H1 (cell line): ENCODE data around the gene COL17A1. TPM values are rescaled to one million over a fixed set of nuclear protein-coding genes. Genes with fewer than 3 reads are reported as not detected.
A peak's percentile ranks its signal among the peaks of the same experiment; 100 is the strongest.

Experiments
- FOSL1 ChIP-seq: IDR thresholded peaks from 2 replicates; pipeline ENCODE4 v1.6.1; 2011; ENCODE audit warnings: mild to moderate bottlenecking, low read depth, low read length, moderate library complexity; ENCODE audit not compliant: insufficient read depth
- MAX ChIP-seq: IDR thresholded peaks from 2 replicates; pipeline ENCODE4 v1.6.1; 2012; ENCODE audit warnings: inconsistent platforms
- NANOG ChIP-seq: IDR thresholded peaks from 2 replicates; pipeline ENCODE4 v1.6.1; 2011; ENCODE audit warnings: low read length, low read depth, mild to moderate bottlenecking, inconsistent platforms; ENCODE audit not compliant: insufficient read depth, poor library complexity, severe bottlenecking
- TEAD4 ChIP-seq: IDR thresholded peaks from 2 replicates; pipeline ENCODE4 v1.6.1; 2012; ENCODE audit warnings: low read depth, low read length, inconsistent platforms, mixed read lengths
- polyA plus RNA-seq, 7 experiments: library from polyadenylated mRNA; depleted of rRNA in 3 of 7; stranded (reverse) in 5 of 7; unstranded in 2 of 7; fragments of >200 nt in 5 of 7; fragments of 200-250 nt in 2 of 7; gene quantifications; 1 replicate in 5 of 7; 2 replicates in 1 of 7; 4 replicates in 1 of 7; pipeline versions ENCODE4 v1.2.1 to v1.2.3, GENCODE V29; 2011 to 2013; ENCODE audit warnings: missing spikeins in 2 of 7, mixed read lengths in 2 of 7
- total RNA-seq: library from RNA; stranded (reverse); fragmentation: NEBNext Ultra II Directional; extraction: Animal tissue kit (Norgen Biotek cat#: 25700); gene quantifications from 2 replicates; pipeline ENCODE4 v1.2.1, GENCODE V29; 2021
- TF ChIP-seq, protein P1 (sequence below): fragments of 300-600 bp; sonication (generic); IDR thresholded peaks from 2 replicates; pipeline ENCODE4 v1.7.1; 2012; ENCODE audit warnings: low read length, moderate library complexity, mild to moderate bottlenecking, inconsistent platforms; ENCODE audit not compliant: insufficient replicate concordance

COL17A1 gene
- total and polyA plus RNA-seq, 2 of the 8 experiments (the other 6 are each of a cell fraction or from before 2014, with no cell fraction given) = 0.35 to 0.37 TPM

- TF ChIP-seq, protein P1, sequence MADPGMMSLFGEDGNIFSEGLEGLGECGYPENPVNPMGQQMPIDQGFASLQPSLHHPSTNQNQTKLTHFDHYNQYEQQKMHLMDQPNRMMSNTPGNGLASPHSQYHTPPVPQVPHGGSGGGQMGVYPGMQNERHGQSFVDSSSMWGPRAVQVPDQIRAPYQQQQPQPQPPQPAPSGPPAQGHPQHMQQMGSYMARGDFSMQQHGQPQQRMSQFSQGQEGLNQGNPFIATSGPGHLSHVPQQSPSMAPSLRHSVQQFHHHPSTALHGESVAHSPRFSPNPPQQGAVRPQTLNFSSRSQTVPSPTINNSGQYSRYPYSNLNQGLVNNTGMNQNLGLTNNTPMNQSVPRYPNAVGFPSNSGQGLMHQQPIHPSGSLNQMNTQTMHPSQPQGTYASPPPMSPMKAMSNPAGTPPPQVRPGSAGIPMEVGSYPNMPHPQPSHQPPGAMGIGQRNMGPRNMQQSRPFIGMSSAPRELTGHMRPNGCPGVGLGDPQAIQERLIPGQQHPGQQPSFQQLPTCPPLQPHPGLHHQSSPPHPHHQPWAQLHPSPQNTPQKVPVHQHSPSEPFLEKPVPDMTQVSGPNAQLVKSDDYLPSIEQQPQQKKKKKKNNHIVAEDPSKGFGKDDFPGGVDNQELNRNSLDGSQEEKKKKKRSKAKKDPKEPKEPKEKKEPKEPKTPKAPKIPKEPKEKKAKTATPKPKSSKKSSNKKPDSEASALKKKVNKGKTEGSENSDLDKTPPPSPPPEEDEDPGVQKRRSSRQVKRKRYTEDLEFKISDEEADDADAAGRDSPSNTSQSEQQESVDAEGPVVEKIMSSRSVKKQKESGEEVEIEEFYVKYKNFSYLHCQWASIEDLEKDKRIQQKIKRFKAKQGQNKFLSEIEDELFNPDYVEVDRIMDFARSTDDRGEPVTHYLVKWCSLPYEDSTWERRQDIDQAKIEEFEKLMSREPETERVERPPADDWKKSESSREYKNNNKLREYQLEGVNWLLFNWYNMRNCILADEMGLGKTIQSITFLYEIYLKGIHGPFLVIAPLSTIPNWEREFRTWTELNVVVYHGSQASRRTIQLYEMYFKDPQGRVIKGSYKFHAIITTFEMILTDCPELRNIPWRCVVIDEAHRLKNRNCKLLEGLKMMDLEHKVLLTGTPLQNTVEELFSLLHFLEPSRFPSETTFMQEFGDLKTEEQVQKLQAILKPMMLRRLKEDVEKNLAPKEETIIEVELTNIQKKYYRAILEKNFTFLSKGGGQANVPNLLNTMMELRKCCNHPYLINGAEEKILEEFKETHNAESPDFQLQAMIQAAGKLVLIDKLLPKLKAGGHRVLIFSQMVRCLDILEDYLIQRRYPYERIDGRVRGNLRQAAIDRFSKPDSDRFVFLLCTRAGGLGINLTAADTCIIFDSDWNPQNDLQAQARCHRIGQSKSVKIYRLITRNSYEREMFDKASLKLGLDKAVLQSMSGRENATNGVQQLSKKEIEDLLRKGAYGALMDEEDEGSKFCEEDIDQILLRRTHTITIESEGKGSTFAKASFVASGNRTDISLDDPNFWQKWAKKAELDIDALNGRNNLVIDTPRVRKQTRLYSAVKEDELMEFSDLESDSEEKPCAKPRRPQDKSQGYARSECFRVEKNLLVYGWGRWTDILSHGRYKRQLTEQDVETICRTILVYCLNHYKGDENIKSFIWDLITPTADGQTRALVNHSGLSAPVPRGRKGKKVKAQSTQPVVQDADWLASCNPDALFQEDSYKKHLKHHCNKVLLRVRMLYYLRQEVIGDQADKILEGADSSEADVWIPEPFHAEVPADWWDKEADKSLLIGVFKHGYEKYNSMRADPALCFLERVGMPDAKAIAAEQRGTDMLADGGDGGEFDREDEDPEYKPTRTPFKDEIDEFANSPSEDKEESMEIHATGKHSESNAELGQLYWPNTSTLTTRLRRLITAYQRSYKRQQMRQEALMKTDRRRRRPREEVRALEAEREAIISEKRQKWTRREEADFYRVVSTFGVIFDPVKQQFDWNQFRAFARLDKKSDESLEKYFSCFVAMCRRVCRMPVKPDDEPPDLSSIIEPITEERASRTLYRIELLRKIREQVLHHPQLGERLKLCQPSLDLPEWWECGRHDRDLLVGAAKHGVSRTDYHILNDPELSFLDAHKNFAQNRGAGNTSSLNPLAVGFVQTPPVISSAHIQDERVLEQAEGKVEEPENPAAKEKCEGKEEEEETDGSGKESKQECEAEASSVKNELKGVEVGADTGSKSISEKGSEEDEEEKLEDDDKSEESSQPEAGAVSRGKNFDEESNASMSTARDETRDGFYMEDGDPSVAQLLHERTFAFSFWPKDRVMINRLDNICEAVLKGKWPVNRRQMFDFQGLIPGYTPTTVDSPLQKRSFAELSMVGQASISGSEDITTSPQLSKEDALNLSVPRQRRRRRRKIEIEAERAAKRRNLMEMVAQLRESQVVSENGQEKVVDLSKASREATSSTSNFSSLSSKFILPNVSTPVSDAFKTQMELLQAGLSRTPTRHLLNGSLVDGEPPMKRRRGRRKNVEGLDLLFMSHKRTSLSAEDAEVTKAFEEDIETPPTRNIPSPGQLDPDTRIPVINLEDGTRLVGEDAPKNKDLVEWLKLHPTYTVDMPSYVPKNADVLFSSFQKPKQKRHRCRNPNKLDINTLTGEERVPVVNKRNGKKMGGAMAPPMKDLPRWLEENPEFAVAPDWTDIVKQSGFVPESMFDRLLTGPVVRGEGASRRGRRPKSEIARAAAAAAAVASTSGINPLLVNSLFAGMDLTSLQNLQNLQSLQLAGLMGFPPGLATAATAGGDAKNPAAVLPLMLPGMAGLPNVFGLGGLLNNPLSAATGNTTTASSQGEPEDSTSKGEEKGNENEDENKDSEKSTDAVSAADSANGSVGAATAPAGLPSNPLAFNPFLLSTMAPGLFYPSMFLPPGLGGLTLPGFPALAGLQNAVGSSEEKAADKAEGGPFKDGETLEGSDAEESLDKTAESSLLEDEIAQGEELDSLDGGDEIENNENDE = peak; percentile 76
- TF ChIP-seq NANOG (no peak), MAX (peak; percentile 6; the same call in 1 of the 2 replicates), FOSL1 (no peak), TEAD4 (0 out of 2 replicates have a peak, but pooled peaks have one; percentile 24)
Measured at GRCh38 chr10:104076743-104077160, 8.9 kb downstream of the COL17A1 start (continued).
